ENCODE results near the gene CRYGS.

DNA sequence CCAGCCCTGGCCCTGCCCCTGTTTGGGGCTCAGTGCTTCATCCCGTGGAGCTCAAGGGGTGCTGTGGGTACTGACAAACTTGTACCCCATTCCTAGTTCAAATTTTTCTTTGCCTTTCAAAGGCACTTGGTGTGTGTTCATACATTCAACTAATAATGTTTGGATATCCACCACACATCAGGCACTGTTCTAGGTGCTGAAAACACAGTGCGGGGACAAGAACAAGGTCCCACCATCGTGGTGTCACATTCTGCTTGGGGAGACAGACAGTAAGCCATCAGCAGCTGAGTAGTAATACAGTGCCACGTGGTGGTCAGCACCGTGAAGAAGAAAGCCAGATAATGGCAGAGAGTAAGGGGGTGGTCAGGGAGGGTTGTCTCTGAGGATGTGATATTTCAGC is 32.5 kb downstream of the CRYGS start:
- TF ChIP-seq CTCF (IDR thresholded peaks at IDR 0.05) (no peak), ZFX (IDR thresholded peaks at IDR 0.05; ENCODE audit: borderline replicate concordance) (no peak)
